ENCODE data around the gene WDR27. TPM values are rescaled to one million over a fixed set of nuclear protein-coding genes. Genes with fewer than 3 reads are reported as not detected.
"Not testable (repeated sequence)": the region's sequence is repeated elsewhere in the genome, so short reads cannot be mapped to it uniquely, and the experiment has no call there.

Gene WDR27
- total RNA-seq, 6 donors from 2014 or later, result 20.1 to 80.7 (median 40.3) TPM

GRCh38 chr6:169439710-169440109 lies 262.1 kb downstream of the WDR27 start:
- Histone ChIP-seq H3K4me3 (no peak overlapping the region), H3K27ac (no peak overlapping the region), H3K27me3 (no peaks in the 10 kb centered on the region), H3K9me3 (peaks cover 0 to 7% (median under 1%) of the 10 kb centered on the region in 4 donors), H3K36me3 (no peaks in the 10 kb centered on the region), H3K4me1 (no peaks in the 10 kb centered on the region)
- TF ChIP-seq CTCF (IDR thresholded peaks at IDR 0.05) (no peak), POLR2AphosphoS5 (IDR thresholded peaks at IDR 0.05) (no peak)
- 0 to 4% methylated on average over 1 of the region's 1 CpG for WGBS, 2 donors
- no peak for DNase-seq
- ATAC-seq (ENCODE audit: low FRiP score in 2 of 2), result no peak

GRCh38 chr6:169434554-169434953 lies 267.3 kb downstream of the WDR27 start:
- H3K4me3 ChIP-seq; ATAC-seq (ENCODE audit: low FRiP score in 2 of 2); DNase-seq; H3K36me3 ChIP-seq; H3K27ac ChIP-seq; H3K27me3 ChIP-seq; H3K4me1 ChIP-seq: not testable (repeated sequence)
- peaks cover 4 to 43% (median 21%) of the 10 kb centered on the region in 4 donors for H3K9me3 ChIP-seq

DNA sequence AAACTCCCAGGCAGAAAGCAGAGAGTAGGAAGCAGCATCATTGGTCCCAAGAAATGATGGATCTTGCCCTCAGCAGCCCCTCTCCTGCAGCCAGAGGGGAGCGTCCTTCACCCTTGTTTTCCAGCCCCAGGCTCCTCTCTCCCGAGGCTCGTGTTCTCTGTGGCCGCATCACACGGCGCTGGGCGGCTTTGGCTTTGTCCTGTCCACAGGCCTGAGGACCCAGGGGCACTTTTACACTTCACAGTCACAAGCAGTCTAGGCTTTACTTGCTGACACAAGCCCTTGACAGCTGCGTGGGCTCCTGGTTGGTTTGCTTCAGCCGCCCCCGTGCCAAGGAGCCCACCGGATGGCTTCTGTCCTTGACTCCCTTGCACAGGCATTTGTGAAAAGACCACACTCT lies 272.8 kb downstream of the WDR27 start:
- Histone ChIP-seq H3K36me3 (no peaks in the 10 kb centered on the region), H3K4me3 (no peak overlapping the region), H3K27me3 (no peaks in the 10 kb centered on the region), H3K27ac (peak overlapping the region in 1 of 4 donors; percentile 58), H3K4me1 (no peaks in the 10 kb centered on the region), H3K9me3 (peaks cover 4 to 35% (median 18%) of the 10 kb centered on the region in 4 donors)
- no peak for TF ChIP-seq CTCF (IDR thresholded peaks at IDR 0.05)
- TF ChIP-seq EP300 (IDR thresholded peaks at IDR 0.05), result no peak
- TF ChIP-seq POLR2AphosphoS5 (IDR thresholded peaks at IDR 0.05), result no peak
- no peak for TF ChIP-seq POLR2A (IDR thresholded peaks at IDR 0.05)
- ATAC-seq (ENCODE audit: low FRiP score in 2 of 2) (no peak), DNase-seq (peak in 1 of 2 donors; percentile 58)
- WGBS, 2 donors, result 84 to 91% methylated on average over 10 to 11 of the region's 11 CpGs

DNA sequence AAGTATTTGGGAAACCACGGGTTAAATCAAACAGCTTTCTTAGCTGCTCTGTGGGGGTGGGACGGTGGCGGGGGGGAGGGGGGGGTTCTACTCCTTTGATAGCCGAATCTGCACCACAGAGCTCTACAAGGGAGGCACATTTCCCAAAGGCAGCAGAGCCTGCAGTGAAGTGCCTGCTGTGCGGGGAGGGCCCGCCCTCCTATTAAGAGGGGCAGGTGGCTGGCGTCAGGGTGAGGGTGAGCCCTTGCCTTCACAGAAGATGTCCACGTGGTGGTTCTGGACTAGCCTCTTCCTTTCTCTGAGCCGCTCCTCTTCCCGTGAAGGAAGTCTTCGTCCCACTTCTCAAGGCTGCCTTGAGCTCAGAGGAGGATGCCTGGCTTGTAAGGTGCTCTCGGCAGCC lies 273.3 kb downstream of the WDR27 start:
- DNase-seq (no peak), ATAC-seq (ENCODE audit: low FRiP score in 2 of 2) (peak in 1 of 2 donors; percentile 31)
- Histone ChIP-seq H3K4me3 (no peak overlapping the region), H3K4me1 (no peaks in the 10 kb centered on the region), H3K27ac (peak overlapping the region in 3 of 4 donors; percentile 44 to 58 (median 48)), H3K36me3 (no peaks in the 10 kb centered on the region), H3K27me3 (no peaks in the 10 kb centered on the region), H3K9me3 (peaks cover 4 to 33% (median 18%) of the 10 kb centered on the region in 4 donors)
- no peak for TF ChIP-seq POLR2AphosphoS5 (IDR thresholded peaks at IDR 0.05)
- no peak for TF ChIP-seq CTCF (IDR thresholded peaks at IDR 0.05)
- TF ChIP-seq EP300 (IDR thresholded peaks at IDR 0.05), result no peak
- no peak for TF ChIP-seq POLR2A (IDR thresholded peaks at IDR 0.05)
- 49 to 51% methylated on average over 7 to 12 of the region's 12 CpGs for WGBS, 2 donors

DNA sequence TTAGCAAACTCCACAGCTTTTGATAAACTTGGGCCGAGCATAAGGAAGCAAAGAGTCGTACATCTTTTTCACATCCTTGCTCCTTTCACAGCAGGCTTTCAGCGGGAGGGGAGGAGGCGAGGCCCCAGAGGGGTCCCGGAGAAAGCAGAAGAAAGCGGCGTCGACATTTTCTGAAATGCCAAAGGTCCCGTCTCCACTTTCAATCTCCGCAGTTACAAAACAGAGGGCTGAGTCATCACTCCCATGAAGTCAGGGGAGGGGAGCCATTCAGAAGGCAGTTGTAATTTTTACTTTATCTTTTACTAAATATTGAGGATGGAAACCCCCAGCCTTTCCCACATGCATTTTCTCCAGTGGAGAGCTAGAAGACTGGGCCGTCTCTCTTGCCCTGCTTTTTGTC lies 274.0 kb downstream of the WDR27 start:
- peak overlapping the region; percentile 16 to 58 (median 46) for H3K27ac ChIP-seq

More for the DNA sequence above, 274.0 kb downstream of the WDR27 start:
- no peaks in the 10 kb centered on the region for H3K36me3 ChIP-seq
- TF ChIP-seq EP300 (IDR thresholded peaks at IDR 0.05), result no peak
- no peak for TF ChIP-seq CTCF (IDR thresholded peaks at IDR 0.05)
- no peak for TF ChIP-seq POLR2A (IDR thresholded peaks at IDR 0.05)
- TF ChIP-seq POLR2AphosphoS5 (IDR thresholded peaks at IDR 0.05), result no peak
- no peak overlapping the region for H3K4me3 ChIP-seq
- no peak for DNase-seq
- H3K4me1 ChIP-seq, result no peaks in the 10 kb centered on the region
- WGBS, 2 donors, result 36 to 41% methylated on average over 11 of the region's 11 CpGs
- H3K27me3 ChIP-seq, result no peaks in the 10 kb centered on the region
- peaks cover 4 to 26% (median 18%) of the 10 kb centered on the region in 4 donors for H3K9me3 ChIP-seq
- peak in 1 of 2 donors; percentile 73 for ATAC-seq (ENCODE audit: low FRiP score in 2 of 2)
